Measurements from ENCODE around the gene ZFP69B. TPM values are rescaled to one million over a fixed set of nuclear protein-coding genes. Genes with fewer than 3 reads are reported as not detected.
A peak's percentile ranks its signal among the peaks of the same experiment; 100 is the strongest.

ZFP69B gene
- total RNA-seq, 1 donor from 2014 or later = 1.3 TPM

DNA sequence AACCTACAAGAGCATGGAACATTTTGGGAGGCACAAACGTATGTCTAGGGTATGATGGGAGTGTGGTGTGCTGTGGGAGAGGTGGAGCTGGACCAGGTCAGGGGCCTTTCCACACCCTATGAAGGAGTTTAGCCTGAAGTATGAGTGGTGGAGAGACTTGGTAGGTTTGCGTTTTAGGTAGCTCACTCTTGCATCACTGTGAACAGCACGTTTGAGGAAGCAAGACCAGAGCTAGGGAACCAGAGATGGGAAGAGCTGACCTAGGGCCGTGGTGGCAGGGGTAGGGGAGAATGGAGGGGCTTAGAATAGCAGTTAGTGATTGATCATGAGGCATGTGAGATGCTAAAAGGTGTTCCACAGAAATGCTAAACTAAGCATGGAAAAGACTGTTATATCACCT, 25.1 kb upstream of the ZFP69B start:
- Histone ChIP-seq H3K9me3 (no peaks in the 10 kb centered on the region), H3K4me3 (no peak overlapping the region), H3K27ac (no peak overlapping the region), H3K4me1 (peaks cover 12% of the 10 kb centered on the region), H3K27me3 (ENCODE audit: low read depth) (no peaks in the 10 kb centered on the region), H3K36me3 (peaks cover 6% of the 10 kb centered on the region)
- intact Hi-C loops (cut with DNase I) = no loop called here
- DNase-seq (no peak), ATAC-seq (peak; percentile 15 to 27)
- TF ChIP-seq, protein P1, sequence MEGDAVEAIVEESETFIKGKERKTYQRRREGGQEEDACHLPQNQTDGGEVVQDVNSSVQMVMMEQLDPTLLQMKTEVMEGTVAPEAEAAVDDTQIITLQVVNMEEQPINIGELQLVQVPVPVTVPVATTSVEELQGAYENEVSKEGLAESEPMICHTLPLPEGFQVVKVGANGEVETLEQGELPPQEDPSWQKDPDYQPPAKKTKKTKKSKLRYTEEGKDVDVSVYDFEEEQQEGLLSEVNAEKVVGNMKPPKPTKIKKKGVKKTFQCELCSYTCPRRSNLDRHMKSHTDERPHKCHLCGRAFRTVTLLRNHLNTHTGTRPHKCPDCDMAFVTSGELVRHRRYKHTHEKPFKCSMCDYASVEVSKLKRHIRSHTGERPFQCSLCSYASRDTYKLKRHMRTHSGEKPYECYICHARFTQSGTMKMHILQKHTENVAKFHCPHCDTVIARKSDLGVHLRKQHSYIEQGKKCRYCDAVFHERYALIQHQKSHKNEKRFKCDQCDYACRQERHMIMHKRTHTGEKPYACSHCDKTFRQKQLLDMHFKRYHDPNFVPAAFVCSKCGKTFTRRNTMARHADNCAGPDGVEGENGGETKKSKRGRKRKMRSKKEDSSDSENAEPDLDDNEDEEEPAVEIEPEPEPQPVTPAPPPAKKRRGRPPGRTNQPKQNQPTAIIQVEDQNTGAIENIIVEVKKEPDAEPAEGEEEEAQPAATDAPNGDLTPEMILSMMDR (IDR thresholded peaks at IDR 0.05) = no peak

DNA sequence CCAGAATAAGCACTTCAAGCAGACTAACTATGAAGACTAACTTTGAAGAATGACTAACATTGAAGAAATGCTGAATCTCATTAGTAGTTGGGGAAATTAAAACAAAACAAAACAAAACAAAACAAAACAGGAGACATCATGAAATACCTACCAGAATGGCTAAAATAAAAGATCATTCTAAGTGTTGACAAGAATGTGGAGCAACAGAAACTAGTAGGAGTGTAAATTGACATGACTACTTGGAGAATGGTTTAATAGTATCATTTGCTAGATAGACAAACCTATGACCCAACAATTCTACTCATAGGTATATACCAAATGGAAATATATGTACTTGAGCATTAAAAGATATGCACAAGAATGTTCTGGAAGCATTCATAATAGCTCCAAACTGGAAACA, 18.9 kb upstream of the ZFP69B start:
- intact Hi-C loops (cut with DNase I) = no loop called here
- DNase-seq (no peak), ATAC-seq (no peak)
- no peaks in the 10 kb centered on the region for H3K27me3 ChIP-seq (ENCODE audit: low read depth)
- H3K4me1 ChIP-seq = no peaks in the 10 kb centered on the region
- no peak overlapping the region for H3K27ac ChIP-seq
- H3K36me3 ChIP-seq = no peaks in the 10 kb centered on the region
- TF ChIP-seq, protein P1 (IDR thresholded peaks at IDR 0.05) = no peak
- H3K9me3 ChIP-seq = no peaks in the 10 kb centered on the region
- no peak overlapping the region for H3K4me3 ChIP-seq

DNA sequence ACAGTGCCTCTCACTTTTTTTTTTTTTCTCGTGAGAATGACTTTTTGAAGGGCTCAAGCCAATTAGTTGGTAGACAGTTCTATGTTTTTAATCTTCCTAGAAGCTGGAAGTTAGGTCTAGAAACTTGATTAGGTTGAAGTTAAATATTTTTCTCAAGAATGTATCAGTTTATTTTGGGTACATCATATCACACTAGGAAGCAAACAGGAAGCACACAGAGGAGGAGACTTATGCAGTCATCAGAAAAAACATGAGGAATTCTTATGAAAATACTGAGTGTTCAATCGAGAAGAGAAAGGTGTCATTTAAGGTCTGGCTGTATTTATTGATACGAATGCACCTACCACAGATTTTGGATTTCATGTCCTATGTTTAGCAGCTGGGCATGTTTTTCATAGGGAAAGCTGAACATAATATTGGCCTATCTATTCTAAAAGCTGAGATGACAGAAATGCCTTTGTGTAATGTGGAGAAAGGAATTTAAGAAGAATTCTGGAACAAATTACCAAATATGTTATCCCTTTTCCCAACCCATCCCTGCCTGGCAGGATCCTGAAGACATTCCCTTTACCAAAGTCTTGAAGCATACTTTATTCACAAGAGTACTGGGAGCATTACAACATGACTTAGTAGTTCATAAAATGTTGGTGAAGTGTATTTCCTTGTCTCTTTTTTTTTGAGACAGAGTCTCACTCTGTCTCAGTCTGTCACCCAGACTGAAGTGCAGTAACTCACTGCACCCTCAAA, 17.5 kb upstream of the ZFP69B start:
- ATAC-seq (no peak), DNase-seq (no peak)
- H3K27ac ChIP-seq = no peak overlapping the region
- TF ChIP-seq, protein P1 (IDR thresholded peaks at IDR 0.05) = no peak
- H3K4me1 ChIP-seq = no peaks in the 10 kb centered on the region
- H3K4me3 ChIP-seq = no peak overlapping the region
- no peaks in the 10 kb centered on the region for H3K9me3 ChIP-seq
- no peaks in the 10 kb centered on the region for H3K36me3 ChIP-seq
- intact Hi-C loops (cut with DNase I) = no loop called here
- no peaks in the 10 kb centered on the region for H3K27me3 ChIP-seq (ENCODE audit: low read depth)

DNA sequence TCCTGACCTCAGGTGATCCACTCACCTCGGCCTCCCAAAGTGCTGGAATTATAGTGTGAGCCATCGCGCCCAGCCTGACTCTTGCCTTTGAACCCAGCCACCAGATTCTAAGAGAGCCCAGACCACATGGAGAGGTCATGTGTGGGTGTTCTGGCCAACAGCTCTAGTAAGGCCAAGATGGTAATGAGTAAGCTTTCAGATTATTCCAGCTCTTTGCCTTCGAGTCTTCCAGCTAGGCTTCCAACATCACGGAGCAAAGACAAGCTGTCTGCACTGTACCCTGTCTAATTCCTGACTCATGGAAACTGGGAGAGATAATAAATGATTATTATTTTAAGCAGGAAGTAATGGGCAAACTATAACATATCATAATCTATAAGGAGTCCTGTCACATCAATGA, 14.8 kb upstream of the ZFP69B start:
- DNase-seq = no peak
- no peak overlapping the region for H3K4me3 ChIP-seq
- H3K27ac ChIP-seq = no peak overlapping the region
- no peak for ATAC-seq
- no peaks in the 10 kb centered on the region for H3K27me3 ChIP-seq (ENCODE audit: low read depth)
- no peaks in the 10 kb centered on the region for H3K4me1 ChIP-seq
- no peaks in the 10 kb centered on the region for H3K36me3 ChIP-seq
- TF ChIP-seq, protein P1 (IDR thresholded peaks at IDR 0.05) = no peak
- intact Hi-C loops (cut with DNase I) = no loop called here
- H3K9me3 ChIP-seq = no peaks in the 10 kb centered on the region

DNA sequence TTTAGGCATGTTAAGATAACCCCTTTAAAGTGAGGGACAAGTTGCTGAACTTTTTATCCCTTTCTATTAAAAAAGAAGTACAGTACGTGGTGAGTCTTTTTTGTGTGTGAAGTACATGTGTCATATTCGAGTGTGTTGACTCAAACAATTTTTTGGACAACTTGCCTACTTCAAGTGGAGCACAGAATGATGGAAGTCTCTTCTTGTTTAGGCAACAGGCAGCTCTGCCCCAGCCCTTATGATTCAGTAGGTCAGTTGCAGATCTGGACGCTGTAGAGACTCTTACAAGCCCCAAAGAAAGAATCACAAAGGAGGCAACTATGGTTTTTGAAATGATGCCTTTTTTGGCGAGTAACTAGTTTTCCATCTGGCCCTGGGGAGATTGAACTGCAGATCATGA, 14.4 kb upstream of the ZFP69B start:
- DNase-seq (no peak), ATAC-seq (no peak)
- Histone ChIP-seq H3K4me3 (no peak overlapping the region), H3K27me3 (ENCODE audit: low read depth) (no peaks in the 10 kb centered on the region), H3K27ac (no peak overlapping the region), H3K9me3 (no peaks in the 10 kb centered on the region), H3K4me1 (no peaks in the 10 kb centered on the region), H3K36me3 (no peaks in the 10 kb centered on the region)
- intact Hi-C loops (cut with DNase I) = no loop called here
- TF ChIP-seq, protein P1 (IDR thresholded peaks at IDR 0.05) = no peak
